ENCODE results near the gene KIF7. TPM values are rescaled to one million over a fixed set of nuclear protein-coding genes. Genes with fewer than 3 reads are reported as not detected.

KIF7 gene
- total RNA-seq, 1 experiment from 2014 or later: 2.7 TPM

GRCh38 chr15:89685995-89686394 lies 30.7 kb upstream of the KIF7 start:
- peaks cover 13% of the 10 kb centered on the region for H3K4me1 Mint-ChIP-seq (ENCODE audit: insufficient read depth, unreplicated experiment)
- H3K27me3 Mint-ChIP-seq (ENCODE audit: insufficient read depth, unreplicated experiment): no peaks in the 10 kb centered on the region
- ChIA-PET POLR2A (no interaction called here), CTCF (interaction anchor here (0.8 kb wide), 1 partner anchor 39 kb away, joined by 3 read pairs; no protein-coding TSS in a partner anchor)
- no peak for TF ChIP-seq CTCF (IDR thresholded peaks at IDR 0.05; ENCODE audit: unreplicated experiment)
- no peaks in the 10 kb centered on the region for H3K9me3 Mint-ChIP-seq (ENCODE audit: unreplicated experiment)
- H3K27ac Mint-ChIP-seq (ENCODE audit: low read depth, unreplicated experiment): no peak overlapping the region
- intact Hi-C loops (cut with micrococcal nuclease): no loop called here
- no peak for DNase-seq (ENCODE audit: unreplicated experiment)
- peaks cover 7% of the 10 kb centered on the region for H3K36me3 Mint-ChIP-seq (ENCODE audit: insufficient read depth, unreplicated experiment)
- BruUV-seq (replicated peaks): no TSS peak
- no peak overlapping the region for H3K4me3 Mint-ChIP-seq (ENCODE audit: unreplicated experiment)

GRCh38 chr15:89681146-89681545 lies 25.9 kb upstream of the KIF7 start:
- H3K4me1 Mint-ChIP-seq (ENCODE audit: insufficient read depth, unreplicated experiment): peaks cover 22% of the 10 kb centered on the region
- ChIA-PET CTCF (interaction anchor here (0.6 to 1.2 kb wide), 5 partner anchors 34 to 392 kb away, joined by 3 to 8 read pairs (median 3); partner anchors contain the start of gene TICRR), POLR2A (interaction anchor here (0.7 to 2.7 kb wide), 3 partner anchors 8 to 129 kb away, joined by 3 to 11 read pairs (median 8); no protein-coding TSS in a partner anchor)
- H3K4me3 Mint-ChIP-seq (ENCODE audit: unreplicated experiment): no peak overlapping the region
- DNase-seq (ENCODE audit: unreplicated experiment): no peak
- H3K36me3 Mint-ChIP-seq (ENCODE audit: insufficient read depth, unreplicated experiment): peaks cover 7% of the 10 kb centered on the region
- intact Hi-C loops (cut with micrococcal nuclease): no loop called here
- peak overlapping the region; percentile 70 for H3K27ac Mint-ChIP-seq (ENCODE audit: low read depth, unreplicated experiment)
- no peak for TF ChIP-seq CTCF (IDR thresholded peaks at IDR 0.05; ENCODE audit: unreplicated experiment)
- H3K9me3 Mint-ChIP-seq (ENCODE audit: unreplicated experiment): no peaks in the 10 kb centered on the region
- BruUV-seq (replicated peaks): no TSS peak
- H3K27me3 Mint-ChIP-seq (ENCODE audit: insufficient read depth, unreplicated experiment): no peaks in the 10 kb centered on the region

- peaks cover 7% of the 10 kb centered on the region for H3K36me3 Mint-ChIP-seq (ENCODE audit: insufficient read depth, unreplicated experiment)
- POLR2A ChIA-PET: interaction anchor here (0.7 to 2.7 kb wide), 4 partner anchors 9 to 128 kb away, joined by 3 to 11 read pairs (median 6); no protein-coding TSS in a partner anchor
- CTCF ChIA-PET: interaction anchor here (0.6 kb wide), 2 partner anchors 81 to 393 kb away, joined by 3 to 4 read pairs; no protein-coding TSS in a partner anchor
- no peaks in the 10 kb centered on the region for H3K9me3 Mint-ChIP-seq (ENCODE audit: unreplicated experiment)
- no TSS peak for BruUV-seq (replicated peaks)
- H3K4me1 Mint-ChIP-seq (ENCODE audit: insufficient read depth, unreplicated experiment): peaks cover 22% of the 10 kb centered on the region
- peak overlapping the region; percentile 3 for H3K4me3 Mint-ChIP-seq (ENCODE audit: unreplicated experiment)
- DNase-seq (ENCODE audit: unreplicated experiment): peak; percentile 94
- H3K27ac Mint-ChIP-seq (ENCODE audit: low read depth, unreplicated experiment): peak overlapping the region; percentile 70
- intact Hi-C loops (cut with micrococcal nuclease): no loop called here
- no peak for TF ChIP-seq CTCF (IDR thresholded peaks at IDR 0.05; ENCODE audit: unreplicated experiment)
- no peaks in the 10 kb centered on the region for H3K27me3 Mint-ChIP-seq (ENCODE audit: insufficient read depth, unreplicated experiment)
These were observed 25.1 kb upstream of the KIF7 start for GRCh38 chr15:89680282-89680873.

GRCh38 chr15:89679212-89679611 lies 23.9 kb upstream of the KIF7 start, which contains the start of gene PLIN1:
PLIN1 (minus strand) TSS chr15:89679367; CDS start chr15:89677489, 1,878 bp downstream.
- Mint-ChIP-seq H3K9me3 (ENCODE audit: unreplicated experiment) (no peaks in the 10 kb centered on the region), H3K27me3 (ENCODE audit: insufficient read depth, unreplicated experiment) (no peaks in the 10 kb centered on the region), H3K4me1 (ENCODE audit: insufficient read depth, unreplicated experiment) (peaks cover 22% of the 10 kb centered on the region), H3K36me3 (ENCODE audit: insufficient read depth, unreplicated experiment) (no peaks in the 10 kb centered on the region), H3K27ac (ENCODE audit: low read depth, unreplicated experiment) (peak within 1 kb of the TSS; percentile 70), H3K4me3 (ENCODE audit: unreplicated experiment) (peak within 1 kb of the TSS; percentile 3)
- DNase-seq (ENCODE audit: unreplicated experiment): no peak
- intact Hi-C loops (cut with micrococcal nuclease): no loop called here
- no TSS peak for BruUV-seq (replicated peaks)
- ChIA-PET POLR2A (interaction anchor here (2.6 to 2.7 kb wide), 2 partner anchors 10 to 17 kb away, joined by 8 to 11 read pairs; no protein-coding TSS in a partner anchor), CTCF (interaction anchor here (0.6 to 1.1 kb wide), 4 partner anchors 14 to 20 kb away, joined by 3 to 6 read pairs (median 3); no protein-coding TSS in a partner anchor)
- no peak for TF ChIP-seq CTCF (IDR thresholded peaks at IDR 0.05; ENCODE audit: unreplicated experiment)

Data from MCF 10A (cell line).